Measurements from ENCODE around the gene SLC35G1. TPM values are rescaled to one million over a fixed set of nuclear protein-coding genes. Genes with fewer than 3 reads are reported as not detected.

SLC35G1 gene
- total RNA-seq, 1 experiment from 2014 or later = 4.1 TPM

GRCh38 chr10:93926613-93927012 is 32.8 kb downstream of the SLC35G1 start:
- ChIA-PET POLR2A (ENCODE audit: unreplicated experiment) (no interaction called here), CTCF (no interaction called here)
- Histone ChIP-seq H3K4me2 (no peak overlapping the region), H3K4me1 (replicated peaks; ENCODE audit: insufficient read depth) (no peaks in the 10 kb centered on the region), H3K9me3 (ENCODE audit: insufficient read depth, low read depth) (no peaks in the 10 kb centered on the region), H2AFZ (no peak overlapping the region), H3K79me2 (ENCODE audit: low read depth) (no peaks in the 10 kb centered on the region), H3K4me3 (no peak overlapping the region), H3F3A (ENCODE audit: insufficient read depth, low read depth) (no peaks in the 10 kb centered on the region), H3K36me3 (ENCODE audit: low read depth) (no peaks in the 10 kb centered on the region), H3K27me3 (ENCODE audit: insufficient read depth, low read depth) (no peaks in the 10 kb centered on the region), H3K27ac (no peak overlapping the region), H3K9me2 (ENCODE audit: insufficient read depth) (no peaks in the 10 kb centered on the region), H4K20me1 (ENCODE audit: insufficient read depth) (no peaks in the 10 kb centered on the region)
- BruUV-seq (replicated peaks) = no TSS peak
- no peak for TF ChIP-seq CTCF (conservative IDR thresholded peaks at IDR 0.05)
- no peak for TF ChIP-seq EZH2 (IDR thresholded peaks at IDR 0.05; ENCODE audit: low read depth)
- DNase-seq = no peak
- intact Hi-C loops (cut with micrococcal nuclease; ENCODE audit: unreplicated experiment) = no loop called here

GRCh38 chr10:93938140-93938539 is 44.4 kb downstream of the SLC35G1 start:
- no peaks in the 10 kb centered on the region for H4K20me1 ChIP-seq (ENCODE audit: insufficient read depth)
- H3F3A ChIP-seq (ENCODE audit: insufficient read depth, low read depth) = no peaks in the 10 kb centered on the region
- CTCF ChIA-PET = no interaction called here
- H2AFZ ChIP-seq = no peak overlapping the region
- H3K27ac ChIP-seq = no peak overlapping the region
- intact Hi-C loops (cut with micrococcal nuclease; ENCODE audit: unreplicated experiment) = no loop called here
- H3K9me3 ChIP-seq (ENCODE audit: insufficient read depth, low read depth) = no peaks in the 10 kb centered on the region
- H3K36me3 ChIP-seq (ENCODE audit: low read depth) = no peaks in the 10 kb centered on the region
- no peak overlapping the region for H3K4me2 ChIP-seq
- BruUV-seq (replicated peaks) = no TSS peak
- no peaks in the 10 kb centered on the region for H3K4me1 ChIP-seq (replicated peaks; ENCODE audit: insufficient read depth)
- TF ChIP-seq CTCF (conservative IDR thresholded peaks at IDR 0.05) = no peak
- no peak for TF ChIP-seq EZH2 (IDR thresholded peaks at IDR 0.05; ENCODE audit: low read depth)
- H3K79me2 ChIP-seq (ENCODE audit: low read depth) = no peaks in the 10 kb centered on the region
- H3K4me3 ChIP-seq = no peak overlapping the region
- POLR2A ChIA-PET (ENCODE audit: unreplicated experiment) = no interaction called here
- H3K9me2 ChIP-seq (ENCODE audit: insufficient read depth) = no peaks in the 10 kb centered on the region
- no peak for DNase-seq
- H3K27me3 ChIP-seq (ENCODE audit: insufficient read depth, low read depth) = no peaks in the 10 kb centered on the region

- CTCF ChIA-PET = no interaction called here
- no TSS peak for BruUV-seq (replicated peaks)
These were observed 47.1 kb downstream of the SLC35G1 start for GRCh38 chr10:93940881-93941280.

More at GRCh38 chr10:93940881-93941280, 47.1 kb downstream of the SLC35G1 start:
- H3K9me3 ChIP-seq (ENCODE audit: insufficient read depth, low read depth) = no peaks in the 10 kb centered on the region
- H3K4me1 ChIP-seq (replicated peaks; ENCODE audit: insufficient read depth) = no peaks in the 10 kb centered on the region
- no peak overlapping the region for H3K4me3 ChIP-seq
- H3K4me2 ChIP-seq = no peak overlapping the region
- no peaks in the 10 kb centered on the region for H3K36me3 ChIP-seq (ENCODE audit: low read depth)
- no peaks in the 10 kb centered on the region for H4K20me1 ChIP-seq (ENCODE audit: insufficient read depth)
- DNase-seq = no peak
- intact Hi-C loops (cut with micrococcal nuclease; ENCODE audit: unreplicated experiment) = no loop called here
- no peaks in the 10 kb centered on the region for H3F3A ChIP-seq (ENCODE audit: insufficient read depth, low read depth)
- POLR2A ChIA-PET (ENCODE audit: unreplicated experiment) = interaction anchor here (0.7 kb wide), 1 partner anchor 278 kb away, joined by 3 read pairs; no protein-coding TSS in a partner anchor
- H3K79me2 ChIP-seq (ENCODE audit: low read depth) = no peaks in the 10 kb centered on the region
- no peaks in the 10 kb centered on the region for H3K27me3 ChIP-seq (ENCODE audit: insufficient read depth, low read depth)
- TF ChIP-seq EZH2 (IDR thresholded peaks at IDR 0.05; ENCODE audit: low read depth) (no peak), CTCF (conservative IDR thresholded peaks at IDR 0.05) (no peak)
- no peaks in the 10 kb centered on the region for H3K9me2 ChIP-seq (ENCODE audit: insufficient read depth)
- H3K27ac ChIP-seq = no peak overlapping the region
- H2AFZ ChIP-seq = no peak overlapping the region
